Vagina (tissue), 2 donors: ENCODE results near the gene CD151. TPM values are rescaled to one million over a fixed set of nuclear protein-coding genes. Genes with fewer than 3 reads are reported as not detected.

Experiments used
- DNase-seq, 2 donors: peaks; one replicate each; pipeline ENCODE4 v3.0.0-alpha.2; 2017; ENCODE audit errors: extremely low spot score in 2 of 2
- H3K27ac ChIP-seq: fragments of 200-600 bp; sonication (generic); one replicate; pipeline ENCODE4 v1.5.1; 2019
- H3K27me3 ChIP-seq: fragments of 200-600 bp; sonication (generic); one replicate; pipeline ENCODE4 v1.5.1; 2019
- H3K36me3 ChIP-seq, 2 donors: fragments of 200-600 bp; sonication (generic); one replicate each; pipeline ENCODE4 v1.5.1; 2017 to 2019
- H3K4me1 ChIP-seq: fragments of 200-600 bp; sonication (generic); one replicate; pipeline ENCODE4 v1.5.1; 2019
- H3K4me3 ChIP-seq, 2 donors: fragments of 200-600 bp; sonication (generic); 1 replicate in 1 of 2; 2 replicates in 1 of 2; pipeline ENCODE4 v1.5.1; 2016 to 2019
- H3K9me3 ChIP-seq: fragments of 200-600 bp; sonication (generic); one replicate; pipeline ENCODE4 v1.5.1; 2019
- POLR2A ChIP-seq, 2 donors: fragments of 450-650 bp; IDR thresholded peaks; one replicate each; pipeline ENCODE4 v1.6.1; 2017; ENCODE audit warnings: antibody characterized with exemption in 2 of 2, mild to moderate bottlenecking in 2 of 2, moderate library complexity in 2 of 2
- POLR2AphosphoS5 ChIP-seq, 2 donors: sonication (generic); formaldehyde crosslinking; IDR thresholded peaks; one replicate each; pipeline ENCODE4 v1.9.0; 2017; ENCODE audit warnings: antibody characterized with exemption in 2 of 2, mild to moderate bottlenecking in 2 of 2, low read depth in 1 of 2; ENCODE audit not compliant: insufficient read depth in 1 of 2
- intact Hi-C: fragments of 100-400 bp; cut with DNase I; formaldehyde crosslinking; loops from one replicate; pipeline ENCODE4 v1.15.1; 2023
- total RNA-seq: library from RNA; depleted of rRNA; stranded (reverse); fragments of >200 nt; gene quantifications from one replicate; pipeline ENCODE4 v1.2.3, GENCODE V29; 2016
- TF ChIP-seq, protein P1 (sequence below), 3 experiments: fragments of 450-650 bp in 2 of 3; fragments of 200-600 bp in 1 of 3; sonication (generic) in 1 of 3; IDR thresholded peaks; one replicate each; pipeline ENCODE4 v1.5.1; 2017 to 2019; ENCODE audit warnings: antibody characterized with exemption in 3 of 3, mild to moderate bottlenecking in 2 of 3, moderate library complexity in 2 of 3

CD151 gene
- total RNA-seq, 1 donor from 2014 or later: 150 TPM

GRCh38 chr11:847876-848275 is 15.1 kb downstream of the CD151 start:
- no peak overlapping the region for H3K27ac ChIP-seq
- TF ChIP-seq POLR2A (IDR thresholded peaks at IDR 0.05) (no peak), POLR2AphosphoS5 (IDR thresholded peaks at IDR 0.05; ENCODE audit: insufficient read depth in 1 of 2, low read depth in 1 of 2) (no peak)
- TF ChIP-seq, protein P1, sequence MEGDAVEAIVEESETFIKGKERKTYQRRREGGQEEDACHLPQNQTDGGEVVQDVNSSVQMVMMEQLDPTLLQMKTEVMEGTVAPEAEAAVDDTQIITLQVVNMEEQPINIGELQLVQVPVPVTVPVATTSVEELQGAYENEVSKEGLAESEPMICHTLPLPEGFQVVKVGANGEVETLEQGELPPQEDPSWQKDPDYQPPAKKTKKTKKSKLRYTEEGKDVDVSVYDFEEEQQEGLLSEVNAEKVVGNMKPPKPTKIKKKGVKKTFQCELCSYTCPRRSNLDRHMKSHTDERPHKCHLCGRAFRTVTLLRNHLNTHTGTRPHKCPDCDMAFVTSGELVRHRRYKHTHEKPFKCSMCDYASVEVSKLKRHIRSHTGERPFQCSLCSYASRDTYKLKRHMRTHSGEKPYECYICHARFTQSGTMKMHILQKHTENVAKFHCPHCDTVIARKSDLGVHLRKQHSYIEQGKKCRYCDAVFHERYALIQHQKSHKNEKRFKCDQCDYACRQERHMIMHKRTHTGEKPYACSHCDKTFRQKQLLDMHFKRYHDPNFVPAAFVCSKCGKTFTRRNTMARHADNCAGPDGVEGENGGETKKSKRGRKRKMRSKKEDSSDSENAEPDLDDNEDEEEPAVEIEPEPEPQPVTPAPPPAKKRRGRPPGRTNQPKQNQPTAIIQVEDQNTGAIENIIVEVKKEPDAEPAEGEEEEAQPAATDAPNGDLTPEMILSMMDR (IDR thresholded peaks at IDR 0.05): no peak
- no peaks in the 10 kb centered on the region for H3K36me3 ChIP-seq
- H3K4me1 ChIP-seq: peaks cover 83% of the 10 kb centered on the region
- H3K9me3 ChIP-seq: no peaks in the 10 kb centered on the region
- H3K27me3 ChIP-seq: no peaks in the 10 kb centered on the region
- H3K4me3 ChIP-seq: no peak overlapping the region
- intact Hi-C loops: no loop called here
- DNase-seq: no peak

DNA sequence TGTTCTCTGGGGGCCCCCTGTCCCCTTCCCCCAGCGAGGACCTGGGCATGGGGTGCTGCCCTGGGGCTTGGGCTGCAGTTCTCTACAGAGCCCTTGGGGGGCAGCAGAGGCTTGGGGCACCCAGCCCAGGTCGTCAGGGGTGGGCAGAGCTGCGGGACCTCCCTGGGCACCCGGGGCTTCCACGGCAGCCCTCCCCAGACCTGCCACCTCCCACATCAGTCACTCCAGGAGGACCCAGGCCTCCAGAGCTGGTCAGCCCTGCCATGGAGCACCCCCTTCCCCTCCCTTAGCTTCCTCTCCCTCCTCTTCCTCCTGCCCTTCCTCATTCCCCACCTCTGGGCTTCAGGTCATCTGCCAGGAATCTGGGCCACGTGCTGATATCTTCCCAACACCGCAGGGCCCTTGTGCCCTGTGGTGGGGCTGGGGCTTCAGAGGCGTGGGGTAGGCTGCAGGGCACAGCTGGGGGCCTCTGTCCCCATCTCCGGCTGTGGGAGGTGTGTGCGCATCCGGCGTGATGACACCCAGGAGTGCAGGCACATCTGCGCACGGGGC is 15.7 kb downstream of the CD151 start:
- Histone ChIP-seq H3K27me3 (no peaks in the 10 kb centered on the region), H3K4me1 (peaks cover 83% of the 10 kb centered on the region), H3K9me3 (no peaks in the 10 kb centered on the region), H3K4me3 (peak overlapping the region; percentile 43 to 63), H3K27ac (peak overlapping the region; percentile 40), H3K36me3 (no peaks in the 10 kb centered on the region)
- no peak for DNase-seq
- intact Hi-C loops: no loop called here
- TF ChIP-seq POLR2AphosphoS5 (IDR thresholded peaks at IDR 0.05; ENCODE audit: insufficient read depth in 1 of 2, low read depth in 1 of 2) (no peak), POLR2A (IDR thresholded peaks at IDR 0.05) (no peak)
- TF ChIP-seq, protein P1 (IDR thresholded peaks at IDR 0.05): peak; percentile 63 to 68 (median 68)

DNA sequence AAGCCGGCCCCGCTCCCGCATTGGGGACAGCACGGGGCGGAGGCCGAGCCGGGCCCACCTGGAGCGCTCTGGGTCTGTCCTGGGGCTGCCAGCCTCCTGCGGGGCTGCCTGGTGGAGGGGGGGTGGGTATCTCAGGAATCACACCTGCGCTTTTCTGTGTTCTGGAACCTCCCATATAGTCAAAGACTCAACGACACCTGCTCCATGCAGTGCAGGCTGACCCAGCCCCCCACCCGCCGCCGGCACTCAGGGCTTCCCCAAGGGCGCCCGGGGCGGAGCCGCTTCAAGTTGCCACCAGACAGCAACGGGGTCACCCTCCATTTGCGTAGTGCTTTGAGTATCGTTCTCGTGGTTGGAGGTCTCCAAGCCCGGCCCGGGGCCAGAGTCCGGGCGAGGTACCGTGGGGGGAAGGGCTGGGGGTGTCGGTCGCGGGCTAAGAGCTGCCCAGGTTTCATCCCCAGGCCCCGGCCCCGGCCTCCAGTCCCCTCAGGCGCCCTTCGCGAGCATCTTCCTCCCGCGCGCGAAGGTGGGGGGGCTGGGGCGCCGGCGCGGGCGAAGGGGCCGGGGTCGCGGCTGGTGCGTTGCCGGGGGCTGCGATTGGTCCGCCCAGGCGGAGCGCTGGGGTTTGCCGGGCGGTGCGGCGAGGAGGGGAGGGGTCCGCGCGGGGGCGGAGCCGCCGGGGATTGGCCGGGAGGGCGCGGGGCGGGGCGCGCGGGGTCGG is 16.5 kb downstream of the CD151 start:
- no peak for DNase-seq
- intact Hi-C loops: no loop called here
- Histone ChIP-seq H3K27ac (peak overlapping the region; percentile 40), H3K9me3 (no peaks in the 10 kb centered on the region), H3K4me3 (peak overlapping the region; percentile 43 to 63), H3K4me1 (peaks cover 75% of the 10 kb centered on the region), H3K27me3 (no peaks in the 10 kb centered on the region), H3K36me3 (no peaks in the 10 kb centered on the region)
- TF ChIP-seq, protein P1 (IDR thresholded peaks at IDR 0.05): no peak
- no peak for TF ChIP-seq POLR2A (IDR thresholded peaks at IDR 0.05)
- no peak for TF ChIP-seq POLR2AphosphoS5 (IDR thresholded peaks at IDR 0.05; ENCODE audit: insufficient read depth in 1 of 2, low read depth in 1 of 2)

DNA sequence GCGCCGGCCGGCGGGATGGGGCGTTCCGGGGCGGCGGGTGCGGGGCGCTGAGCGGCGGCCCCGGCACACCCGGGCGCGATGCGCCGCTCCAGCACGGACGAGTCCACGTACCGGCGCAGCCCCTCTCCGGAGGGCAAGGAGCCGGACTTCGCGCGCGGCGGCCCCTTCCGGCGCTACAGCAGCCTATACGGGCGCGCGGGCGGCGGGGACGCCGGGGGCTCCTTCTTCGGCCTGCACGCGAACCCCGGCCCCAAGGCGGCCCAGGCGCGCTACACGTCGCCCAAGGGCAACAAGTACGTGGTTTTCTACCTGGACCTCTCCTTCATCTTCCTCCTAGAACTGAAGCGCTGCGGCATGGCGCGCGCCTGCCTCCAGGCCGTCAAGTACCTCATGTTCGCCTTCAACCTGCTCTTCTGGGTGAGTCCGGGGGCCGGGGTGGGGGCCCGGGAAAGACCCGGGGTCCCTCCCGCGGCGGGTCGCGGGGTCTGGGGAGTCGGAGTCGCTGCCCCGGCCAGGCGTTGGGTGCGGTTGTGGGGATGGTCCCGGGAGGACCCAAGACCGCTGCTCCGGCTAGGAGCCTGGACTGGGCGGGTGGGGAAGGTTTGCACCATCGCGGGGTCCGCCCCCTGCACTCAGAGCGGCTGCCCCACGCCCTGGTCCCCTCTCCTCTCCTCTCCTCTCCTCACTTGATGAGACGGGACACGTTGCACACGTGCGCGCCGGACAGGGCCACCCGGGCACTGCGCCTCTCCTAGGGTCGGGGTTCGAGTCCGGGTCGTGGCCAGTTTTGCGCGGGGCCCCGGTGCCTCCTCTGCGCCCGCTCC is 17.4 kb downstream of the CD151 start:
- intact Hi-C loops: loop anchor here (5.0 kb wide), 1 partner anchor 202 kb away; no protein-coding TSS in a partner anchor
- H3K27ac ChIP-seq: no peak overlapping the region

More for the DNA sequence above, 17.4 kb downstream of the CD151 start:
- Histone ChIP-seq H3K27me3 (no peaks in the 10 kb centered on the region), H3K9me3 (no peaks in the 10 kb centered on the region), H3K36me3 (no peaks in the 10 kb centered on the region), H3K4me3 (peak overlapping the region; percentile 43 to 63), H3K4me1 (peaks cover 66% of the 10 kb centered on the region)
- TF ChIP-seq POLR2AphosphoS5 (IDR thresholded peaks at IDR 0.05; ENCODE audit: insufficient read depth in 1 of 2, low read depth in 1 of 2) (no peak), POLR2A (IDR thresholded peaks at IDR 0.05) (no peak)
- TF ChIP-seq, protein P1 (IDR thresholded peaks at IDR 0.05): no peak
- no peak for DNase-seq
